Activated CD4-positive, alpha-beta T cell treated with anti-CD3 and anti-CD28 coated beads, Interleukin-2, amount 10 ng/mL, durations not matched to agents 7 days and 5 days (primary cell): Measurements from ENCODE around the gene KCNH2. TPM values are rescaled to one million over a fixed set of nuclear protein-coding genes. Genes with fewer than 3 reads are reported as not detected.
"Not testable (repeated sequence)": the region's sequence is repeated elsewhere in the genome, so short reads cannot be mapped to it uniquely, and the experiment has no call there.

Source experiments
- CTCF ChIA-PET: fragments of 350-600 bp; sonication (Branson Sonifier 250); formaldehyde crosslinking; loops from one replicate; lab custom pipeline; 2021; ENCODE audit warnings: antibody characterized with exemption; lab: Charles Lee
- POLR2A ChIA-PET: fragments of 350-600 bp; sonication (Branson Sonifier 250); formaldehyde crosslinking; loops from one replicate; lab custom pipeline; 2021; ENCODE audit warnings: antibody characterized with exemption; lab: Charles Lee
- DNase-seq: peaks from one replicate; pipeline ENCODE4 v3.0.0-alpha.2; 2020
- H3K27ac Mint-ChIP-seq: one replicate; pipeline ENCODE4 v1.8.0; 2021; ENCODE audit warnings: mild to moderate bottlenecking, moderate library complexity, mixed read lengths
- H3K27me3 Mint-ChIP-seq: one replicate; pipeline ENCODE4 v1.8.0; 2021; ENCODE audit warnings: mixed read lengths
- H3K36me3 Mint-ChIP-seq: one replicate; pipeline ENCODE4 v1.8.0; 2021; ENCODE audit warnings: low read depth, mixed read lengths
- H3K4me1 Mint-ChIP-seq: one replicate; pipeline ENCODE4 v1.8.0; 2021; ENCODE audit warnings: mixed read lengths
- H3K4me3 Mint-ChIP-seq: one replicate; pipeline ENCODE4 v1.8.0; 2021; ENCODE audit warnings: mild to moderate bottlenecking, moderate library complexity, mixed read lengths
- H3K9me3 Mint-ChIP-seq: one replicate; pipeline ENCODE4 v1.8.0; 2021; ENCODE audit warnings: mixed read lengths
- total RNA-seq, 2 experiments: library from RNA; stranded (reverse); gene quantifications; one replicate each; pipeline ENCODE4 v1.2.3, GENCODE V29; 2021

Gene KCNH2
- total RNA-seq, 2 experiments from 2014 or later, result 0.27 to 0.30 TPM

- no peaks in the 10 kb centered on the region for H3K4me1 Mint-ChIP-seq
- no peak for DNase-seq
- ChIA-PET CTCF (interaction anchor here (0.8 to 2.2 kb wide), 2 partner anchors 9 to 45 kb away, joined by 4 to 8 read pairs; no protein-coding TSS in a partner anchor), POLR2A (no interaction called here)
- H3K9me3 Mint-ChIP-seq, result no peaks in the 10 kb centered on the region
- H3K36me3 Mint-ChIP-seq, result no peaks in the 10 kb centered on the region
- H3K4me3 Mint-ChIP-seq, result no peak overlapping the region
- H3K27me3 Mint-ChIP-seq, result peaks cover 49% of the 10 kb centered on the region
- H3K27ac Mint-ChIP-seq, result no peak overlapping the region
Observed at GRCh38 chr7:150917969-150918368, 60.2 kb downstream of the KCNH2 start.

GRCh38 chr7:150916670-150917069 is 61.5 kb downstream of the KCNH2 start:
- Mint-ChIP-seq H3K27ac (no peak overlapping the region), H3K4me3 (no peak overlapping the region), H3K9me3 (no peaks in the 10 kb centered on the region), H3K27me3 (peaks cover 50% of the 10 kb centered on the region), H3K4me1 (no peaks in the 10 kb centered on the region), H3K36me3 (no peaks in the 10 kb centered on the region)
- CTCF ChIA-PET, result no interaction called here
- no peak for DNase-seq
- POLR2A ChIA-PET, result no interaction called here

DNA sequence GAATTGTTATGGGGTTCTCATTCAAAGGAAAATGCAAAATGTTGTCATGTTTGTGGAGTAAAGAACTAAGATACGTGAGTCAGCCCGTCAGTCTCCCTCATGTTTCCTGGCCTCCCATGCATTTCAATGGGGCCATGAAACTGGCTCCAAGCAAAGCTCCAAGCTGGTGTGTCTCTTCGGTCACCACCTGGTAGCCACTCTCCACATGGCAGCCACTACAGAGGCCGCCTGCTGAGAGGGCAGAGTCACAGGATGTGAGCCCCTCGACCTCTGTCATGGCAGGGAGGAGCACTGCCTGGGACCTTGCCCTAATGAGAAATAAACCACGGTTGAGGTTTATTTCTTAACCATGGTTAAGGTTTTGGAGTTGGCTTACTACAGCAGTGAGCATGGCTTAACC is 63.2 kb downstream of the KCNH2 start:
- no peaks in the 10 kb centered on the region for H3K9me3 Mint-ChIP-seq
- no peak for DNase-seq
- no peaks in the 10 kb centered on the region for H3K36me3 Mint-ChIP-seq
- no peak overlapping the region for H3K27ac Mint-ChIP-seq
- no peaks in the 10 kb centered on the region for H3K4me1 Mint-ChIP-seq
- H3K4me3 Mint-ChIP-seq, result no peak overlapping the region
- ChIA-PET POLR2A (no interaction called here), CTCF (interaction anchor here (1.4 kb wide), 1 partner anchor 12 kb away, joined by 3 read pairs; no protein-coding TSS in a partner anchor)
- H3K27me3 Mint-ChIP-seq, result peaks cover 58% of the 10 kb centered on the region

- Mint-ChIP-seq H3K27ac (no peak overlapping the region), H3K9me3 (no peaks in the 10 kb centered on the region), H3K4me3 (no peak overlapping the region), H3K4me1 (peaks cover 4% of the 10 kb centered on the region), H3K27me3 (peaks cover 56% of the 10 kb centered on the region), H3K36me3 (no peaks in the 10 kb centered on the region)
- ChIA-PET POLR2A (no interaction called here), CTCF (interaction anchor here (0.8 to 1.5 kb wide), 2 partner anchors 12 to 44 kb away, joined by 3 to 4 read pairs; no protein-coding TSS in a partner anchor)
- no peak for DNase-seq
Observed at GRCh38 chr7:150914196-150914595, 63.9 kb downstream of the KCNH2 start.

DNA sequence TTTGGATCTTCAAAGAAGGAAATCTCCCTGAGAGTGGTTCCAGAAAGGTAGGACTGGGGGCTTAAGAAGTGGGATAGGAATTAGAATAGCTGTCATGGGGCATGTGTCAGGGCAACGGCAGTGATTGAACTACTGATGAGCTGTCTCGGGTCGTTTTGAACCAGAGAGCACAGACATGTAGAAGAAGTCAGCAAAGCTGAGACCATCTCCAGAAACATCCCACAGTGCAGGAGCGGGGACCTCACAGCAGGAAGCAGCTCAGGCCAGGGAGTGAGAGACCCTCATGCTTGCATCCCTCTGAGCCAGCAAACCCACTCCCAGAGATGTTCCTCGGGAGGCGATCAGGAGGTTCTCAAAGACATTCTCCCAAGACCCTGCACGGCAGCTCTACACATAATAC is 65.7 kb downstream of the KCNH2 start:
- H3K4me1 Mint-ChIP-seq, result peaks cover 8% of the 10 kb centered on the region
- DNase-seq, result no peak
- H3K27ac Mint-ChIP-seq, result no peak overlapping the region
- CTCF ChIA-PET, result interaction anchor here (0.9 to 1.3 kb wide), 2 partner anchors 8 to 74 kb away, joined by 3 to 4 read pairs; no protein-coding TSS in a partner anchor
- H3K9me3 Mint-ChIP-seq, result no peaks in the 10 kb centered on the region
- H3K4me3 Mint-ChIP-seq, result no peak overlapping the region
- H3K36me3 Mint-ChIP-seq, result no peaks in the 10 kb centered on the region
- POLR2A ChIA-PET, result no interaction called here
- H3K27me3 Mint-ChIP-seq, result peaks cover 45% of the 10 kb centered on the region

DNA sequence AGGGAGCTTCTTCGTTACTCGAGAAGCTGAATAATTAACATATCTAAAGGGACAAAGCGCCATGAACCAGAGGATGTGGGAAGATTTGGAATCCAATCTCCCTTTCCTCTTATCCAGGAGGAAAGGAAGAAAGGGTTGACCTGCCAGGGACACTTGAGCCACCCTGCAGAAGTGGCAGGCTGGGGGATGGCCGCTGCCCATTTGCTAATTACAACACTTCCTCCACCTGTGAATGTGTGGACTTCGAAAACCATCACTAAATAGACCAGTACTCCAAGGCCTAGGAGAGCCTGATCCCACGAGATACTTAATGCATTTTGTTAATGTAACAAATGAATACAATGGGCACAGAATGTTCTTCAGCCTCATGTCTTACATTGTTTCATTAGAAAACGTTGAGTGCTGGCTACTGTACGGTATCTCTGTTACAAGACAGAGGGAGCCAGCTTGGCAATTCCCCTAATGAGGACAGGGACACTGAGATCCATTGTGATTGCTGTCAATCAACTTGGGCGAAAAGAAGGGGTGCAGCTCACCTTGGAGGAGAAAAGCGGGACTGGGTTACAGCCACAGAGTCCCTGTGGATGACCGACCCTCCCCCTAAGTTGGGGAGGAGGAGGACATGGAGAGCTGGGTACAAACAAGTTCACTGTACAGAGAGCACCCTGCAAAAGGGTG is 66.4 kb downstream of the KCNH2 start:
- no peaks in the 10 kb centered on the region for H3K9me3 Mint-ChIP-seq
- no peak overlapping the region for H3K27ac Mint-ChIP-seq
- peaks cover 47% of the 10 kb centered on the region for H3K27me3 Mint-ChIP-seq
- no peak for DNase-seq
- H3K4me3 Mint-ChIP-seq, result no peak overlapping the region
- ChIA-PET POLR2A (no interaction called here), CTCF (interaction anchor here (0.9 to 1.7 kb wide), 6 partner anchors 9 to 82 kb away, joined by 3 to 4 read pairs (median 4); no protein-coding TSS in a partner anchor)
- H3K36me3 Mint-ChIP-seq, result no peaks in the 10 kb centered on the region
- peaks cover 8% of the 10 kb centered on the region for H3K4me1 Mint-ChIP-seq

- no peak for DNase-seq
- Mint-ChIP-seq H3K9me3 (no peaks in the 10 kb centered on the region), H3K36me3 (no peaks in the 10 kb centered on the region), H3K27ac (no peak overlapping the region), H3K4me3 (no peak overlapping the region), H3K27me3 (peaks cover 50% of the 10 kb centered on the region), H3K4me1 (peaks cover 8% of the 10 kb centered on the region)
- POLR2A ChIA-PET, result no interaction called here
- CTCF ChIA-PET, result interaction anchor here (0.9 to 1.7 kb wide), 5 partner anchors 10 to 83 kb away, joined by 3 to 4 read pairs (median 3); no protein-coding TSS in a partner anchor
Observed at GRCh38 chr7:150910996-150911422, 67.1 kb downstream of the KCNH2 start.

DNA sequence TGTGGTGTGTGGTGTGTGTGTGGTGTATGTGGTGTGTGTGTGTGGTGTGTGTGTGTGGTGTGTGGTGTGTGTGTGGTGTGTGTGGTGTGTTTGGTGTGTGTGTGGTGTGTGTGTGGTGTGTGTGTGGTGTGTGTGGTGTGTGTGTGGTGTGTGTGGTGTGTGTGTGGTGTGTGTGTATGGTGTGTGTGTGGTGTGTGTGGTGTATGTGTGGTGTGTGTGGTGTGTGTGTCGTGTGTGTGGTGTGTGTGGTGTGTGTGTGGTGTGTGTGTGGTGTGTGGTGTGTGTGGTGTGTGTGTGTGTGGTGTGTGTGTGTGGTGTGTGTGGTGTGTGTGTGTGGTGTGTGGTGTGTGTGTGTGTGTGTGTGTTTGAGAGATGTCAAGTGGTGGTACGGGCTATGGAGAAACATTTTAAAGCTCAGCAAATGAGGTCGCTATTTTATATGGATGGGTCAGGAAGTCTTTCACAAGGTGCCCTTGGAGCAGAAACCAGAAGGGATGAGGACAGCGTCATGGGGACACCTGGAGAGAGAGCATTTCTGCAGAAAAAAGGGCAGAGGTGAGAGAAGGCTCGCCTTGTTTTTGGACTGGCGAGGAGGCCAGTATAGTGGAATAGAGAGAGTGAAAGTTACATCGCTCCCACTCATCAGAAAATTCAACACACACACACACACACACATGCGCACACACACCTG is 67.7 kb downstream of the KCNH2 start:
- H3K9me3 Mint-ChIP-seq, H3K4me3 Mint-ChIP-seq, H3K27ac Mint-ChIP-seq, POLR2A ChIA-PET, DNase-seq, H3K36me3 Mint-ChIP-seq, H3K4me1 Mint-ChIP-seq: not testable (repeated sequence)
- CTCF ChIA-PET, result interaction anchor here (0.9 to 1.7 kb wide), 4 partner anchors 12 to 83 kb away, joined by 3 to 4 read pairs (median 4); no protein-coding TSS in a partner anchor
- H3K27me3 Mint-ChIP-seq, result peaks cover 51% of the 10 kb centered on the region

DNA sequence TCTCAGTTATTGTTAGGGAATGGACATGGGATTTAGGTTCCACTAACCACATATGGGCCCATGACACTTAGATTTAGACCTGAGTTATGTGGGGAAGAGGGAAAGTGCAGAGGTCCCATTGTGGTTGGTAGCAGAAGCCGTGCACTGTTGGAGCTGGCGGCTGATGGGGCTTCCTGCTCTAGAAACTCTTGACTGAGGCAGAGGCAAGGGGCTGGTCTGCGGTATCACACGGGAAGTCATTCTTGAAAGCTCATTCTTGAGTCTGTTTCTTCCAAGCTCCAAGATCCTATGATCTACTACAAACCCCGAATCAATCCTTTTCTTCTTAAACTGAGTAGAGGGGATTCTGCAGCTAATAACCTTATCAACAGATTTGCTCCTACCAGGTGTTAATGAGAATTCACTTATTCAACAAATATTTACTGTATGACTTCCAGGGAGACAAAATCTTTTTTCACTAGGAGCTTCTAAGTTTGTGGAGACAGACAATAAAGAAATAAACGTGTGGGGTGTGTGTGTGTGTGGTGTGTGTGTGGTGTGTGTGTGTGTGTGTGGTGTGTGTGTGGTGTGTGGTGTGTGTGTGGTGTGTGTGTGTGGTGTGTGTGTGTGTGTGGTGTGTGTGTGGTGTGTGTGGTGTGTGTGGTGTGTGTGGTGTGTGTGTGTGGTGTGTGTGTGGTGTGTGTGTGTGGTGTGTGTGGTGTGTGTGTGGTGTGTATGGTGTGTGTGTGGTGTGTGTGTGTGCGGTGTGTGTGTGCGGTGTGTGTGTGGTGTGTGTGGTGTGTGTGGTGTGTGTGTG is 68.7 kb downstream of the KCNH2 start:
- Mint-ChIP-seq H3K9me3 (no peaks in the 10 kb centered on the region), H3K4me3 (peak overlapping the region; percentile 24), H3K36me3 (no peaks in the 10 kb centered on the region), H3K27me3 (peaks cover 52% of the 10 kb centered on the region), H3K27ac (peak overlapping the region; percentile 44), H3K4me1 (peaks cover 8% of the 10 kb centered on the region)
- ChIA-PET CTCF (interaction anchor here (0.7 to 1.9 kb wide), 6 partner anchors 9 to 202 kb away, joined by 3 to 8 read pairs (median 4); no protein-coding TSS in a partner anchor), POLR2A (interaction anchor here (0.6 kb wide), 1 partner anchor 71 kb away, joined by 3 read pairs; no protein-coding TSS in a partner anchor)
- peak; percentile 73 for DNase-seq

DNA sequence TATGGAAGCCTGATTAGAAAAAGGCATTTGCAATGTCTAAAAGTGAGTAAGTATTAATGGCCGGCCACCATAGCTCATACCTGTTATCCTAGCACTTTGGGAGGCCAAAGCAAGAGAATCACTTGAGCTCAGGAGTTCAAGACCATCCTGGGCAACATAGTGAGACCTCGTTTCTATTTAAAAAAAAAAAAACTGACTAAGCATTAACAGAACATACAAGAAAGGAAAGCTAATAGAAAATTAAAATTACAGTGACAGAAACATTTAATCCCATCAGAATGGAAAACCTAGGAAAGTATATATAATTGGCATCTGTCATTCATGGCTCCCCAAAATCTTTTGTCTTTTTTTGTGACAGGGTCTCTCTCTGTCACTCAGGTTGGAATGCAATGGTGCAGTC is 69.9 kb downstream of the KCNH2 start:
- Mint-ChIP-seq H3K27me3 (peaks cover 55% of the 10 kb centered on the region), H3K36me3 (no peaks in the 10 kb centered on the region), H3K9me3 (no peaks in the 10 kb centered on the region), H3K27ac (no peak overlapping the region), H3K4me1 (peaks cover 8% of the 10 kb centered on the region), H3K4me3 (no peak overlapping the region)
- ChIA-PET POLR2A (no interaction called here), CTCF (interaction anchor here (0.7 to 1.9 kb wide), 4 partner anchors 11 to 203 kb away, joined by 3 to 8 read pairs (median 4); no protein-coding TSS in a partner anchor)
- DNase-seq, result no peak

- ChIA-PET CTCF (no interaction called here), POLR2A (no interaction called here)
- no peaks in the 10 kb centered on the region for H3K36me3 Mint-ChIP-seq
- no peak overlapping the region for H3K27ac Mint-ChIP-seq
- peaks cover 5% of the 10 kb centered on the region for H3K4me1 Mint-ChIP-seq
- peaks cover 59% of the 10 kb centered on the region for H3K27me3 Mint-ChIP-seq
- no peaks in the 10 kb centered on the region for H3K9me3 Mint-ChIP-seq
- no peak overlapping the region for H3K4me3 Mint-ChIP-seq
- no peak for DNase-seq
Observed at GRCh38 chr7:150904011-150904909, 73.9 kb downstream of the KCNH2 start.
